HL-60 (cell line): ENCODE results near the gene NRAP.

Experiments
- DNase-seq, 2 experiments: peaks; one replicate each; pipeline ENCODE4 v3.0.0-alpha.2; 2010 to 2020; ENCODE audit warnings: low read depth in 1 of 2, low spot score in 1 of 2
- H3K27ac ChIP-seq: fragments of 250-450 bp; sonication (Bioruptor Pico); replicated peaks from 2 replicates; pipeline ENCODE4 v1.5.1; 2020; ENCODE audit warnings: mild to moderate bottlenecking, moderate library complexity
- H3K27me3 ChIP-seq: fragments of 250-450 bp; sonication (Bioruptor Pico); 2 replicates; pipeline ENCODE4 v1.5.1; 2021; ENCODE audit warnings: mild to moderate bottlenecking, moderate library complexity; ENCODE audit not compliant: insufficient read depth, poor library complexity, severe bottlenecking
- H3K4me3 ChIP-seq: replicated peaks from 2 replicates; pipeline ENCODE4 v1.5.1; 2011; ENCODE audit warnings: mild to moderate bottlenecking, control low read depth, low read length; ENCODE audit not compliant: insufficient read depth
- CTCF ChIP-seq: IDR thresholded peaks from one replicate; pipeline ENCODE4 v1.5.1; 2011; ENCODE audit warnings: low read length, control low read depth, inconsistent platforms; ENCODE audit not compliant: insufficient read depth
- GABPA ChIP-seq: IDR thresholded peaks from 2 replicates; pipeline ENCODE4 v1.6.1; 2012; ENCODE audit warnings: low read depth
- POLR2AphosphoS5 ChIP-seq: IDR thresholded peaks from 2 replicates; pipeline ENCODE4 v1.6.1; 2012; ENCODE audit warnings: low read depth
- REST ChIP-seq: IDR thresholded peaks from 2 replicates; pipeline ENCODE4 v1.6.1; 2012; ENCODE audit warnings: low read depth; ENCODE audit not compliant: insufficient replicate concordance
- SPI1 ChIP-seq: IDR thresholded peaks from 2 replicates; pipeline ENCODE4 v1.6.1; 2012; ENCODE audit warnings: low read depth, mild to moderate bottlenecking, borderline replicate concordance

NRAP gene

GRCh38 chr10:113697595-113697994 lies 33.8 kb upstream of the NRAP start:
- Histone ChIP-seq H3K27me3 (no peaks in the 10 kb centered on the region), H3K4me3 (no peak overlapping the region), H3K27ac (no peak overlapping the region)
- no peak for DNase-seq
- TF ChIP-seq CTCF, result no peak
- no peak for TF ChIP-seq REST
- TF ChIP-seq GABPA, result no peak
- TF ChIP-seq SPI1, result no peak
- no peak for TF ChIP-seq POLR2AphosphoS5

- H3K27ac ChIP-seq, result no peak overlapping the region
- H3K27me3 ChIP-seq, result no peaks in the 10 kb centered on the region
- H3K4me3 ChIP-seq, result no peak overlapping the region
- no peak for TF ChIP-seq REST
- TF ChIP-seq POLR2AphosphoS5, result no peak
- TF ChIP-seq GABPA, result no peak
- no peak for TF ChIP-seq CTCF
- TF ChIP-seq SPI1, result no peak
- DNase-seq, result no peak
Measured at GRCh38 chr10:113695691-113696090, 31.9 kb upstream of the NRAP start.

- TF ChIP-seq GABPA (no peak), CTCF (no peak), REST (no peak), POLR2AphosphoS5 (no peak), SPI1 (no peak)
- no peak for DNase-seq
- no peak overlapping the region for H3K4me3 ChIP-seq
- no peaks in the 10 kb centered on the region for H3K27me3 ChIP-seq
- H3K27ac ChIP-seq, result no peak overlapping the region
Measured at GRCh38 chr10:113693348-113693747, 29.5 kb upstream of the NRAP start.
